Activated CD8-positive, alpha-beta T cell treated with anti-CD3 and anti-CD28 coated beads for 36 hours (primary cell): ENCODE results near the gene CDH6. TPM values are rescaled to one million over a fixed set of nuclear protein-coding genes. Genes with fewer than 3 reads are reported as not detected.
A peak's percentile ranks its signal among the peaks of the same experiment; 100 is the strongest.

Source experiments
- ATAC-seq: fragments of 200-7000 bp; cut with Tn5 transposase; one replicate; pipeline ENCODE4 v1.10.0; 2021; ENCODE audit warnings: mild to moderate bottlenecking, moderate library complexity
- CTCF ChIA-PET: fragments of 350-600 bp; sonication (Branson Sonifier 250); formaldehyde crosslinking; loops from one replicate; lab custom pipeline; 2021; ENCODE audit warnings: antibody characterized with exemption; lab: Charles Lee
- POLR2A ChIA-PET: fragments of 350-600 bp; sonication (Branson Sonifier 250); formaldehyde crosslinking; loops from one replicate; lab custom pipeline; 2021; ENCODE audit warnings: antibody characterized with exemption; lab: Charles Lee
- DNase-seq: peaks from one replicate; pipeline ENCODE4 v3.0.0-alpha.2; 2020
- H3K27ac Mint-ChIP-seq: one replicate; pipeline ENCODE4 v1.8.0; 2021; ENCODE audit warnings: mild to moderate bottlenecking, mixed read lengths
- H3K27me3 Mint-ChIP-seq: one replicate; pipeline ENCODE4 v1.8.0; 2021; ENCODE audit warnings: mixed read lengths
- H3K36me3 Mint-ChIP-seq: one replicate; pipeline ENCODE4 v1.8.0; 2021; ENCODE audit warnings: low read depth, mixed read lengths
- H3K4me1 Mint-ChIP-seq: one replicate; pipeline ENCODE4 v1.8.0; 2021; ENCODE audit warnings: low read depth, mixed read lengths
- H3K4me3 Mint-ChIP-seq: one replicate; pipeline ENCODE4 v1.8.0; 2021; ENCODE audit warnings: mild to moderate bottlenecking, moderate library complexity, mixed read lengths
- H3K9me3 Mint-ChIP-seq: one replicate; pipeline ENCODE4 v1.8.0; 2021; ENCODE audit warnings: mixed read lengths
- intact Hi-C: fragments of 100-400 bp; cut with micrococcal nuclease; formaldehyde crosslinking; loops from one replicate; pipeline ENCODE4 v1.10.0; 2022
- total RNA-seq, 2 experiments: library from RNA; stranded (reverse); gene quantifications; one replicate each; pipeline ENCODE4 v1.2.3, GENCODE V29; 2021
- TF ChIP-seq, protein P1 (sequence below): fragments of 200-600 bp; IDR thresholded peaks from one replicate; pipeline ENCODE4 v1.8.0; 2022; ENCODE audit warnings: antibody characterized with exemption, mild to moderate bottlenecking

CDH6 gene
- total RNA-seq, 2 experiments from 2014 or later: not detected

DNA sequence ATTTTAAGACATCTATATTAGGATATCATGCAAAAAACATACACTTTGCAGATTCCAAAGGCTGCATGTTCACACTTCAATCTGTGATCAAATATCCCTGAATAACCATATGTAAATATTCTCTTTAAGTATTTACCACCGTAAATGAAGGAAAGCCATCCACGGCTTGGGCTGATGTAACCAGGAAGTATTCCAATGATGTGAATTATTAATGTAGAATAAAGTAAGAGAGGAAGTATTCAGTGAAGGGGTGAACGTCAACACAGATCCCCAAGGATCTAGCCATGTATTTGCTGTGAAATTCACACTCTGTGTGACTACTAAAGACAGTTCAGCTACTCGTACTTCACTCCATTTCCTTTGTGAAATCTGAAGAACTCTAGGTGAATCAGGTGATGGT, 75.2 kb downstream of the CDH6 start:
- Mint-ChIP-seq H3K27ac (no peak overlapping the region), H3K27me3 (no peaks in the 10 kb centered on the region), H3K9me3 (no peaks in the 10 kb centered on the region), H3K4me3 (no peak overlapping the region), H3K36me3 (no peaks in the 10 kb centered on the region), H3K4me1 (no peaks in the 10 kb centered on the region)
- ChIA-PET POLR2A (no interaction called here), CTCF (interaction anchor here (1.3 kb wide), 1 partner anchor 9 kb away, joined by 3 read pairs; no protein-coding TSS in a partner anchor)
- DNase-seq (no peak), ATAC-seq (no peak)
- TF ChIP-seq, protein P1, sequence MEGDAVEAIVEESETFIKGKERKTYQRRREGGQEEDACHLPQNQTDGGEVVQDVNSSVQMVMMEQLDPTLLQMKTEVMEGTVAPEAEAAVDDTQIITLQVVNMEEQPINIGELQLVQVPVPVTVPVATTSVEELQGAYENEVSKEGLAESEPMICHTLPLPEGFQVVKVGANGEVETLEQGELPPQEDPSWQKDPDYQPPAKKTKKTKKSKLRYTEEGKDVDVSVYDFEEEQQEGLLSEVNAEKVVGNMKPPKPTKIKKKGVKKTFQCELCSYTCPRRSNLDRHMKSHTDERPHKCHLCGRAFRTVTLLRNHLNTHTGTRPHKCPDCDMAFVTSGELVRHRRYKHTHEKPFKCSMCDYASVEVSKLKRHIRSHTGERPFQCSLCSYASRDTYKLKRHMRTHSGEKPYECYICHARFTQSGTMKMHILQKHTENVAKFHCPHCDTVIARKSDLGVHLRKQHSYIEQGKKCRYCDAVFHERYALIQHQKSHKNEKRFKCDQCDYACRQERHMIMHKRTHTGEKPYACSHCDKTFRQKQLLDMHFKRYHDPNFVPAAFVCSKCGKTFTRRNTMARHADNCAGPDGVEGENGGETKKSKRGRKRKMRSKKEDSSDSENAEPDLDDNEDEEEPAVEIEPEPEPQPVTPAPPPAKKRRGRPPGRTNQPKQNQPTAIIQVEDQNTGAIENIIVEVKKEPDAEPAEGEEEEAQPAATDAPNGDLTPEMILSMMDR: no peak
- intact Hi-C loops: no loop called here

DNA sequence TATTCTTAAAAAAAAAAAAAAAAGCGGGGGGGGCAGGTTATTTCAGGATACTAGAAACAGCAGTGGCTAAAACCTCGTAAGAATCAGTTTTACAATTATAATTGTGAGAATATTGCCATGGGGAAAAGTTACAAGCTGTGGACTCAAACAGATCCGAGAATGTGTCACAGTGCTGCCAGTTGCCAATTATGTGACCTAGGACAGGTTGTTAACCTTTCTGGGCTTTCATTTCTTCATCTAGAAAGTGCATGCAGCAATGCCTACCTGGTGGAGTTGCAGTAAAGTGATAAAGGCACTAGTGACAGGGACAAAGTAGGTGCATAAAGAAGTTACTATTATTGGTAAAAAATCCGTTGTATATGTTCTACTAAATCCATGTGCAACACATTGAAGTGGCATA, 75.8 kb downstream of the CDH6 start:
- no peak for ATAC-seq
- CTCF ChIA-PET: interaction anchor here (1.3 to 1.8 kb wide), 2 partner anchors 9 to 11 kb away, joined by 3 to 7 read pairs; no protein-coding TSS in a partner anchor
- no peak for DNase-seq
- H3K4me1 Mint-ChIP-seq: no peaks in the 10 kb centered on the region
- intact Hi-C loops: no loop called here
- TF ChIP-seq, protein P1: no peak
- no peaks in the 10 kb centered on the region for H3K9me3 Mint-ChIP-seq
- H3K27ac Mint-ChIP-seq: no peak overlapping the region
- H3K27me3 Mint-ChIP-seq: no peaks in the 10 kb centered on the region
- no peaks in the 10 kb centered on the region for H3K36me3 Mint-ChIP-seq
- POLR2A ChIA-PET: no interaction called here
- no peak overlapping the region for H3K4me3 Mint-ChIP-seq

DNA sequence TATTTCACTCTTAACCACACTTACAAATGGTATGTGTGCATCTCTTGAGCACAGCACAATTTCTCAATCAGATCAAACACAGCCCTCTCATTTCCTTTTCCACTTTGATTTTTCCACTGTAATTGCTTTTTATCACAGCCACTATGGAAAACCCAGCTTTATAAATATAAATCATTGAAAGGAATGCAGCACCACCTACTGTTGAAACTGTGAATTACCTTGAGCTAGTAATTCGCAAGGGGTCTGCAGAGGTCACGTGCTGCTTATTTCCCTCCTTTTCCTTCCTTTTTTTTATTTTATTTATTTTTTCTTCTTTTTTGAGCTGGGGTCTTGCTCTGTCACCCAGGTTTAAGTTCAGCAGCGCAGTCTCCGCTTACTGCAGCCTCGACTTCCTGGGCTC, 76.9 kb downstream of the CDH6 start:
- Mint-ChIP-seq H3K27ac (no peak overlapping the region), H3K27me3 (no peaks in the 10 kb centered on the region), H3K36me3 (no peaks in the 10 kb centered on the region), H3K4me1 (no peaks in the 10 kb centered on the region), H3K4me3 (no peak overlapping the region), H3K9me3 (no peaks in the 10 kb centered on the region)
- DNase-seq (no peak), ATAC-seq (no peak)
- intact Hi-C loops: no loop called here
- ChIA-PET POLR2A (no interaction called here), CTCF (interaction anchor here (0.7 to 1.8 kb wide), 6 partner anchors 10 to 84 kb away, joined by 3 to 7 read pairs (median 3); no protein-coding TSS in a partner anchor)
- TF ChIP-seq, protein P1: peak; percentile 55

DNA sequence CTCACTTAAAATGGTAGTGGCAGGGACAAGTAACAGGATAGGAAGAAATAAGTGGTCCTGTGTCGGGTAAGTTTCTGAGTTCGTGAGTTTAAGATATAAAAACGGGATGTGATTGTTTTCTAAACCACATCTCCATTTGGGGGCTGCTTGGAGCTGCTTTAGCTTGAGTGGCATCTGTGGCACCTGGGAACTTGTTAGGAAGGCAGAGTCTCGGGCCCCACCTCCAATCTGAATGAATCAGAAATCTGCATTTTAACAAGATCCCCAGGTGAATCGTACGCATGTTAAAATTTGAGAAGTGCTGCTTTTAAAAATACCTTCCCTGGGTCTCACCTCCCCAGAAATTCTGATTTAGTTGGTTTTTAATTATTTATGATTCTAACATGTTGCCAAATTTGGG, 78.1 kb downstream of the CDH6 start:
- DNase-seq (no peak), ATAC-seq (no peak)
- Mint-ChIP-seq H3K9me3 (no peaks in the 10 kb centered on the region), H3K27me3 (no peaks in the 10 kb centered on the region), H3K27ac (no peak overlapping the region), H3K36me3 (no peaks in the 10 kb centered on the region), H3K4me3 (no peak overlapping the region), H3K4me1 (no peaks in the 10 kb centered on the region)
- ChIA-PET CTCF (interaction anchor here (1.2 kb wide), 1 partner anchor 40 kb away, joined by 4 read pairs; no protein-coding TSS in a partner anchor), POLR2A (no interaction called here)
- TF ChIP-seq, protein P1: no peak
- intact Hi-C loops: no loop called here

DNA sequence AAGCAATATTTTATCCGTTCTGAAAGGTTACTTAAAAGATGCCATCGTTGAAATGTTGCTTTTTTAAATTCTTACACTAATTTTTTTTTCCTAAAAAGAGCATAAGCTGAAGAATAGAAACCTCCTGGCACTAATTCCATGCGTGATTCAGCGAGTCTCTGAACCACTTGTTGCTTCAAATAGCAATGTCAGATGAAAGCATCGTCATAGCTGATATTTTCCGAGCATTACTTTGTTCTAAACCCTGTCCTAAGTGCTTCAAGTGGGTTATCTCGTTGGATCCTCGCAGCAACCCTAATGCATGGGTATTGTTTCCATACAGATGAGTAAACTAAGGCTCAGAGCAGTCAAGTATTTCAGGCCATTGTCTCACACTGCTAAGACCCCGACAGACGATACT, 79.7 kb downstream of the CDH6 start:
- Mint-ChIP-seq H3K4me3 (no peak overlapping the region), H3K27me3 (no peaks in the 10 kb centered on the region), H3K27ac (no peak overlapping the region), H3K9me3 (no peaks in the 10 kb centered on the region), H3K4me1 (no peaks in the 10 kb centered on the region), H3K36me3 (no peaks in the 10 kb centered on the region)
- TF ChIP-seq, protein P1: no peak
- intact Hi-C loops: no loop called here
- DNase-seq (no peak), ATAC-seq (no peak)
- ChIA-PET CTCF (no interaction called here), POLR2A (no interaction called here)
